Esophagus squamous epithelium (tissue), 4 donors: ENCODE data around the gene PIGBOS1.

Source experiments
- POLR2A ChIP-seq, 4 donors: fragments of 450-650 bp; IDR thresholded peaks; one replicate each; pipeline ENCODE4 v1.6.1; 2017; ENCODE audit warnings: antibody characterized with exemption in 4 of 4, mild to moderate bottlenecking in 4 of 4, moderate library complexity in 3 of 4
- TF ChIP-seq, protein P1 (sequence below), 6 experiments: fragments of 450-650 bp in 4 of 6; fragments of 200-600 bp in 2 of 6; sonication (generic) in 2 of 6; IDR thresholded peaks; one replicate each; pipeline ENCODE4 v1.5.1; 2016 to 2019; ENCODE audit warnings: antibody characterized with exemption in 6 of 6, mild to moderate bottlenecking in 4 of 6, moderate library complexity in 4 of 6

DNA sequence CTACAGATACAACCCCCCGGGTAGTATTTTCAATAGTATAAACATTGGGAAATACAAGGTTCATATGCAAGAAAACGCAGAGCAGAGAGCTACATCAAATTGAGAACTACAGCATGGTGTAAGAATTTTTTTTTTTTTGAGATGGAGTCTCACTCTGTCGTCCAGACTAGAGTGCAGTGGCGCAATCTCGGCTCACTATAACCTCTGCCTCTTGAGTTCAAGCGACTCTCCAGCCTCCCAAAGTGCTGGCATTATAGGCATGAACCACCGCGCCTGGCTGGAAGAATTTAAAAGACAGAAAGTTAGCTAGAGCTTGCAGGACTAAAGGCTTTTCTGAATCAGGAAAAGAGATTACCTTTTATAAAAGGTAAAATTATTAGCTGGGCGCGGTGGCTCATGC is 42.1 kb upstream of the PIGBOS1 start:
- TF ChIP-seq POLR2A (IDR thresholded peaks at IDR 0.05): no peak
- TF ChIP-seq, protein P1, sequence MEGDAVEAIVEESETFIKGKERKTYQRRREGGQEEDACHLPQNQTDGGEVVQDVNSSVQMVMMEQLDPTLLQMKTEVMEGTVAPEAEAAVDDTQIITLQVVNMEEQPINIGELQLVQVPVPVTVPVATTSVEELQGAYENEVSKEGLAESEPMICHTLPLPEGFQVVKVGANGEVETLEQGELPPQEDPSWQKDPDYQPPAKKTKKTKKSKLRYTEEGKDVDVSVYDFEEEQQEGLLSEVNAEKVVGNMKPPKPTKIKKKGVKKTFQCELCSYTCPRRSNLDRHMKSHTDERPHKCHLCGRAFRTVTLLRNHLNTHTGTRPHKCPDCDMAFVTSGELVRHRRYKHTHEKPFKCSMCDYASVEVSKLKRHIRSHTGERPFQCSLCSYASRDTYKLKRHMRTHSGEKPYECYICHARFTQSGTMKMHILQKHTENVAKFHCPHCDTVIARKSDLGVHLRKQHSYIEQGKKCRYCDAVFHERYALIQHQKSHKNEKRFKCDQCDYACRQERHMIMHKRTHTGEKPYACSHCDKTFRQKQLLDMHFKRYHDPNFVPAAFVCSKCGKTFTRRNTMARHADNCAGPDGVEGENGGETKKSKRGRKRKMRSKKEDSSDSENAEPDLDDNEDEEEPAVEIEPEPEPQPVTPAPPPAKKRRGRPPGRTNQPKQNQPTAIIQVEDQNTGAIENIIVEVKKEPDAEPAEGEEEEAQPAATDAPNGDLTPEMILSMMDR (IDR thresholded peaks at IDR 0.05): no peak
